C4-2B (cell line): ENCODE results near the gene MARK2.

Experiments used
- H3K27ac ChIP-seq: fragments of 450-650 bp; 2 replicates; pipeline ENCODE4 v1.5.1; 2017
- CTCF ChIP-seq: fragments of 450-650 bp; conservative IDR thresholded peaks from 2 replicates; pipeline ENCODE4 v1.5.1; 2017; ENCODE audit warnings: mild to moderate bottlenecking
- ZFX ChIP-seq: fragments of 450-650 bp; IDR thresholded peaks from 2 replicates; pipeline ENCODE4 v1.6.1; 2017

The MARK2 gene

GRCh38 chr11:63906087-63906486, 67.2 kb downstream of the MARK2 start:
- no peak overlapping the region for H3K27ac ChIP-seq
- TF ChIP-seq ZFX (no peak), CTCF (no peak)

- peak; percentile 44; the same call in 1 of the 2 replicates for TF ChIP-seq CTCF
- no peak for TF ChIP-seq ZFX
- H3K27ac ChIP-seq: no peak overlapping the region
These were observed 67.7 kb downstream of the MARK2 start for GRCh38 chr11:63906585-63906984.

GRCh38 chr11:63907063-63907462, 68.2 kb downstream of the MARK2 start:
- TF ChIP-seq ZFX: no peak
- no peak for TF ChIP-seq CTCF
- H3K27ac ChIP-seq: no peak overlapping the region

GRCh38 chr11:63907808-63908530, 69.1 kb downstream of the MARK2 start:
- no peak for TF ChIP-seq ZFX
- no peak for TF ChIP-seq CTCF
- no peak overlapping the region for H3K27ac ChIP-seq

- no peak for TF ChIP-seq CTCF
- no peak for TF ChIP-seq ZFX
- no peak overlapping the region for H3K27ac ChIP-seq
These were observed 69.9 kb downstream of the MARK2 start for GRCh38 chr11:63908631-63909401.

GRCh38 chr11:63909591-63910506, 70.9 kb downstream of the MARK2 start:
- H3K27ac ChIP-seq: no peak overlapping the region
- TF ChIP-seq ZFX: no peak
- no peak for TF ChIP-seq CTCF
